H9 (cell line): ENCODE results near the gene FJX1. TPM values are rescaled to one million over a fixed set of nuclear protein-coding genes. Genes with fewer than 3 reads are reported as not detected.

ENCODE experiments used
- DNase-seq: peaks from one replicate; pipeline ENCODE4 v3.0.0-alpha.2; 2017
- H2AFZ ChIP-seq: one replicate; pipeline ENCODE4 v1.6.1; 2013; ENCODE audit warnings: mild to moderate bottlenecking, low read length, control low read depth, moderate library complexity
- H2AK5ac ChIP-seq: 2 replicates; pipeline ENCODE4 v1.6.1; 2013; ENCODE audit warnings: low read length, control low read depth, mixed read lengths; ENCODE audit not compliant: insufficient read length
- H2BK120ac ChIP-seq: one replicate; pipeline ENCODE4 v1.6.1; 2013; ENCODE audit warnings: low read depth, mild to moderate bottlenecking, low read length, control low read depth, inconsistent platforms; ENCODE audit not compliant: poor library complexity, severe bottlenecking
- H2BK12ac ChIP-seq: 2 replicates; pipeline ENCODE4 v1.6.1; 2013; ENCODE audit warnings: low read length, control low read depth, mixed read lengths, low read depth; ENCODE audit not compliant: insufficient read length
- H2BK15ac ChIP-seq: 2 replicates; pipeline ENCODE4 v1.6.1; 2013; ENCODE audit warnings: low read depth, low read length, control low read depth
- H2BK20ac ChIP-seq: one replicate; pipeline ENCODE4 v1.6.1; 2013; ENCODE audit warnings: low read depth, mild to moderate bottlenecking, low read length, control low read depth, inconsistent platforms; ENCODE audit not compliant: poor library complexity, severe bottlenecking
- H2BK5ac ChIP-seq: 2 replicates; pipeline ENCODE4 v1.6.1; 2013; ENCODE audit warnings: low read length, control low read depth, mixed read lengths; ENCODE audit not compliant: insufficient read length
- H3K14ac ChIP-seq: 2 replicates; pipeline ENCODE4 v1.6.1; 2013; ENCODE audit warnings: low read length, control low read depth; ENCODE audit not compliant: insufficient read depth
- H3K18ac ChIP-seq: 2 replicates; pipeline ENCODE4 v1.6.1; 2013; ENCODE audit warnings: low read depth, mild to moderate bottlenecking, mixed read lengths, low read length, control low read depth; ENCODE audit not compliant: insufficient read length
- H3K23ac ChIP-seq: 2 replicates; pipeline ENCODE4 v1.6.1; 2013; ENCODE audit warnings: low read length, control low read depth, mixed read lengths, low read depth; ENCODE audit not compliant: insufficient read length
- H3K23me2 ChIP-seq: 2 replicates; pipeline ENCODE4 v1.6.1; 2013; ENCODE audit warnings: low read depth, mild to moderate bottlenecking, mixed read lengths, low read length, control low read depth; ENCODE audit not compliant: insufficient read length, poor library complexity, severe bottlenecking
- H3K27ac ChIP-seq: 2 replicates; pipeline ENCODE4 v1.5.1; 2013; ENCODE audit warnings: low read length, control low read depth, mixed read lengths, low read depth; ENCODE audit not compliant: insufficient read length
- H3K27me3 ChIP-seq: 2 replicates; pipeline ENCODE4 v1.6.1; 2013; ENCODE audit warnings: low read length, control low read depth, inconsistent platforms; ENCODE audit not compliant: insufficient read depth
- H3K4ac ChIP-seq: 2 replicates; pipeline ENCODE4 v1.6.1; 2013; ENCODE audit warnings: low read depth, mild to moderate bottlenecking, control low read depth, inconsistent platforms, low read length, moderate library complexity
- H3K4me1 ChIP-seq: 2 replicates; pipeline ENCODE4 v1.6.1; 2013; ENCODE audit warnings: low read length, control low read depth, inconsistent platforms; ENCODE audit not compliant: insufficient read depth
- H3K4me2 ChIP-seq: 2 replicates; pipeline ENCODE4 v1.6.1; 2013; ENCODE audit warnings: low read length, control low read depth, mixed read lengths; ENCODE audit not compliant: insufficient read length, insufficient read depth
- H3K56ac ChIP-seq: 2 replicates; pipeline ENCODE4 v1.6.1; 2013; ENCODE audit warnings: low read depth, mild to moderate bottlenecking, mixed read lengths, low read length, control low read depth; ENCODE audit not compliant: insufficient read length
- H3K79me1 ChIP-seq: 2 replicates; pipeline ENCODE4 v1.6.1; 2013; ENCODE audit warnings: low read depth, mild to moderate bottlenecking, moderate library complexity, low read length, control low read depth, inconsistent platforms; ENCODE audit not compliant: insufficient read depth, poor library complexity, severe bottlenecking
- H3K79me2 ChIP-seq: 2 replicates; pipeline ENCODE4 v1.6.1; 2013; ENCODE audit warnings: low read length, control low read depth, inconsistent platforms; ENCODE audit not compliant: insufficient read depth
- H3K9ac ChIP-seq: 2 replicates; pipeline ENCODE4 v1.6.1; 2013; ENCODE audit warnings: low read length, control low read depth, mixed read lengths; ENCODE audit not compliant: insufficient read length; ENCODE audit errors: extremely low read depth
- H3K9me3 ChIP-seq: one replicate; pipeline ENCODE4 v1.6.1; 2013; ENCODE audit warnings: low read depth, low read length, inconsistent platforms; ENCODE audit not compliant: control insufficient read depth
- H3T11ph ChIP-seq: one replicate; pipeline ENCODE4 v1.6.1; 2013; ENCODE audit warnings: mild to moderate bottlenecking, low read length, control low read depth, inconsistent platforms
- H4K20me1 ChIP-seq: one replicate; pipeline ENCODE4 v1.6.1; 2013; ENCODE audit not compliant: control insufficient read depth, insufficient read length, insufficient read depth
- H4K5ac ChIP-seq: 2 replicates; pipeline ENCODE4 v1.6.1; 2013; ENCODE audit warnings: low read depth, mild to moderate bottlenecking, mixed read lengths, low read length, control low read depth; ENCODE audit not compliant: insufficient read length
- H4K8ac ChIP-seq: replicated peaks from 2 replicates; pipeline ENCODE4 v1.6.1; 2013; ENCODE audit warnings: low read length, control low read depth, mixed read lengths, low read depth; ENCODE audit not compliant: insufficient read length
- H4K91ac ChIP-seq: 2 replicates; pipeline ENCODE4 v1.6.1; 2013; ENCODE audit warnings: low read depth, mild to moderate bottlenecking, moderate library complexity, mixed read lengths, low read length, control low read depth; ENCODE audit not compliant: insufficient read length
- H3K27ac Mint-ChIP-seq, 3 experiments: 2 replicates in 2 of 3; 3 replicates in 1 of 3; pipeline ENCODE4 v1.8.0; 2020 to 2021; ENCODE audit warnings: mixed read lengths in 3 of 3, mild to moderate bottlenecking in 1 of 3, moderate library complexity in 1 of 3
- H3K27me3 Mint-ChIP-seq: 2 replicates; pipeline ENCODE4 v1.8.0; 2021; ENCODE audit warnings: low read depth, mild to moderate bottlenecking, moderate library complexity, mixed read lengths
- H3K36me3 Mint-ChIP-seq, 3 experiments: 2 replicates in 2 of 3; 3 replicates in 1 of 3; pipeline ENCODE4 v1.8.0; 2020 to 2021; ENCODE audit warnings: low read depth in 3 of 3, mixed read lengths in 3 of 3; ENCODE audit not compliant: insufficient read depth in 1 of 3
- H3K4me1 Mint-ChIP-seq, 2 experiments: 2 replicates each; pipeline ENCODE4 v1.8.0; 2020; ENCODE audit warnings: mixed read lengths in 2 of 2
- H3K4me3 Mint-ChIP-seq, 2 experiments: 2 replicates in 1 of 2; 3 replicates in 1 of 2; pipeline ENCODE4 v1.8.0; 2020 to 2021; ENCODE audit warnings: mild to moderate bottlenecking in 2 of 2, mixed read lengths in 2 of 2, moderate library complexity in 1 of 2
- H3K9me3 Mint-ChIP-seq, 2 experiments: 2 replicates in 1 of 2; 3 replicates in 1 of 2; pipeline ENCODE4 v1.8.0; 2020; ENCODE audit warnings: mild to moderate bottlenecking in 2 of 2, mixed read lengths in 2 of 2, moderate library complexity in 1 of 2
- WGBS: extraction: QIAGEN DNeasy Blood & Tissue Kit; methylation state at CpG from one replicate; pipeline ENCODE4 v1.1.7; 2013; ENCODE audit warnings: missing lambda C conversion rate, low lambda C conversion rate, mixed read lengths; ENCODE audit not compliant: insufficient read length; ENCODE audit errors: extremely low coverage; 5-methylcytosine and 5-hydroxymethylcytosine counted together
- total RNA-seq: library from RNA; stranded (reverse); gene quantifications from 2 replicates; pipeline ENCODE4 v1.2.1, GENCODE V29; 2021
- TF ChIP-seq, protein P1 (sequence below): fragments of 200-600 bp; sonication (generic); conservative IDR thresholded peaks from 3 replicates; pipeline ENCODE4 v1.8.0; 2021; ENCODE audit warnings: antibody characterized with exemption, mild to moderate bottlenecking

Gene FJX1
- total RNA-seq, 1 experiment from 2014 or later = 11.5 TPM

DNA sequence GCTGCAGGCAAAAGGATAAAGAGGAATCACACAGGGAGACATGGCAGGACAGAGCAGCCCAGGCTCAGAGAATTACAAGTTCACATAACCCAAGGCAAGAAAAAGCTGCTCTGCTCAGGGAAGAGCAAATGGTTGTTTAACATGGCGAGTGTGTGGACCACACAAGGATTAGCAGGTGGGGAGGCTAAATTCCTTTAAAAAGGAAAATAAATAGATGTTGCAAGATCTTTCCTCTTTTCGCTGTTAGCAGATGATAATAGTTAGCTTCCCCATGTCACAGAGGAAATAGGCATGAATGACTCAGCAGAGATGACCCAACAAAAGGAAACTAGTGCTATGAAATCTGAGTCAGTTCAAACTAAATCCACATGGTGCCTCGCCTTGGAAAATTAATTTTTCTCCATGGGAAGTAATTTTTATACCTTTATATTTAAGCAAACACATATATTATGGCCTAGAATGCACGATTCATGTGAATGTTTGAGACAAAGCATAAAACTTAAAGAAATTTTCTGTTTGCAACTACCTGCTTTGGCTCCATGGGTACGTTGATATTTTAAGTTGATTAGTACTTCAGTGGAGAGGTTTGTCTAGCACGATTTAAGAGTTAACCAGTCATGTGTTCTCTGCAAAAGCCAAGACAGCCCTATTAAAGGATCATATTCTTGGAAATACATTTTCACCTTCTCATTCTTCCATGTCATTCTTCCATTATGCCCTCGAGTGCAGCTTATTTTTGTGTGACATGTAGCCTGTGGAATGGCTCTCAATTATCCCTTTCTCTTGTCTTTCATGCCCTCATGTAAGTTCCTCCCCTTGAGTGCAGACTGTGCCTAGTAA lies 38.5 kb upstream of the FJX1 start:
- H3K18ac ChIP-seq = no peak overlapping the region
- H3K9me3 Mint-ChIP-seq = peaks cover under 1 to 4% of the 10 kb centered on the region in 2 experiments; a peak in 3 of 5 replicates
- H3K9me3 ChIP-seq = no peaks in the 10 kb centered on the region
- no peak overlapping the region for H3K14ac ChIP-seq
- no peak overlapping the region for H3K23ac ChIP-seq
- H3K27me3 ChIP-seq = no peaks in the 10 kb centered on the region
- peaks cover 0 to 6% (median 0%) of the 10 kb centered on the region in 3 experiments; a peak in 2 of 7 replicates for H3K36me3 Mint-ChIP-seq
- no peak overlapping the region for H3K9ac ChIP-seq
- no peak overlapping the region for H3K4me3 Mint-ChIP-seq
- peak overlapping the region in 1 of 3 experiments; percentile 32; a peak in 1 of 7 replicates for H3K27ac Mint-ChIP-seq
- WGBS = no CpG with 5 or more reads among the region's 7 CpGs
- H3K4me1 ChIP-seq = peaks cover 3% of the 10 kb centered on the region; the same call in 1 of the 2 replicates
- H3K4ac ChIP-seq = no peak overlapping the region
- H2BK5ac ChIP-seq = no peak overlapping the region
- H3K27ac ChIP-seq = no peak overlapping the region
- DNase-seq = no peak
- H2AK5ac ChIP-seq = no peak overlapping the region
- peaks cover 4% of the 10 kb centered on the region in 2 experiments for H3K4me1 Mint-ChIP-seq
- no peaks in the 10 kb centered on the region for H3K79me1 ChIP-seq
- H3K79me2 ChIP-seq = no peaks in the 10 kb centered on the region
- no peak overlapping the region for H4K8ac ChIP-seq
- no peaks in the 10 kb centered on the region for H4K20me1 ChIP-seq
- no peak overlapping the region for H4K5ac ChIP-seq
- peaks cover 9% of the 10 kb centered on the region; the same call in 1 of the 2 replicates for H3K27me3 Mint-ChIP-seq
- H2BK15ac ChIP-seq = no peak overlapping the region
- H3K23me2 ChIP-seq = no peaks in the 10 kb centered on the region
- TF ChIP-seq, protein P1, sequence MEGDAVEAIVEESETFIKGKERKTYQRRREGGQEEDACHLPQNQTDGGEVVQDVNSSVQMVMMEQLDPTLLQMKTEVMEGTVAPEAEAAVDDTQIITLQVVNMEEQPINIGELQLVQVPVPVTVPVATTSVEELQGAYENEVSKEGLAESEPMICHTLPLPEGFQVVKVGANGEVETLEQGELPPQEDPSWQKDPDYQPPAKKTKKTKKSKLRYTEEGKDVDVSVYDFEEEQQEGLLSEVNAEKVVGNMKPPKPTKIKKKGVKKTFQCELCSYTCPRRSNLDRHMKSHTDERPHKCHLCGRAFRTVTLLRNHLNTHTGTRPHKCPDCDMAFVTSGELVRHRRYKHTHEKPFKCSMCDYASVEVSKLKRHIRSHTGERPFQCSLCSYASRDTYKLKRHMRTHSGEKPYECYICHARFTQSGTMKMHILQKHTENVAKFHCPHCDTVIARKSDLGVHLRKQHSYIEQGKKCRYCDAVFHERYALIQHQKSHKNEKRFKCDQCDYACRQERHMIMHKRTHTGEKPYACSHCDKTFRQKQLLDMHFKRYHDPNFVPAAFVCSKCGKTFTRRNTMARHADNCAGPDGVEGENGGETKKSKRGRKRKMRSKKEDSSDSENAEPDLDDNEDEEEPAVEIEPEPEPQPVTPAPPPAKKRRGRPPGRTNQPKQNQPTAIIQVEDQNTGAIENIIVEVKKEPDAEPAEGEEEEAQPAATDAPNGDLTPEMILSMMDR = no peak
- no peak overlapping the region for H2BK12ac ChIP-seq
- no peak overlapping the region for H3T11ph ChIP-seq
- H2AFZ ChIP-seq = peak overlapping the region; percentile 65
- no peak overlapping the region for H4K91ac ChIP-seq
- no peak overlapping the region for H2BK120ac ChIP-seq
- H3K4me2 ChIP-seq = no peak overlapping the region
- H3K56ac ChIP-seq = no peak overlapping the region
- no peak overlapping the region for H2BK20ac ChIP-seq
